HG03342 (cell line): ENCODE results near the gene BRD7.

Source experiments
- ATAC-seq: cut with Tn5 transposase; IDR thresholded peaks from one replicate; pipeline ENCODE4 v1.9.1; 2021; ENCODE audit warnings: mild to moderate bottlenecking, moderate library complexity; ENCODE audit not compliant: unreplicated experiment

BRD7 gene

DNA sequence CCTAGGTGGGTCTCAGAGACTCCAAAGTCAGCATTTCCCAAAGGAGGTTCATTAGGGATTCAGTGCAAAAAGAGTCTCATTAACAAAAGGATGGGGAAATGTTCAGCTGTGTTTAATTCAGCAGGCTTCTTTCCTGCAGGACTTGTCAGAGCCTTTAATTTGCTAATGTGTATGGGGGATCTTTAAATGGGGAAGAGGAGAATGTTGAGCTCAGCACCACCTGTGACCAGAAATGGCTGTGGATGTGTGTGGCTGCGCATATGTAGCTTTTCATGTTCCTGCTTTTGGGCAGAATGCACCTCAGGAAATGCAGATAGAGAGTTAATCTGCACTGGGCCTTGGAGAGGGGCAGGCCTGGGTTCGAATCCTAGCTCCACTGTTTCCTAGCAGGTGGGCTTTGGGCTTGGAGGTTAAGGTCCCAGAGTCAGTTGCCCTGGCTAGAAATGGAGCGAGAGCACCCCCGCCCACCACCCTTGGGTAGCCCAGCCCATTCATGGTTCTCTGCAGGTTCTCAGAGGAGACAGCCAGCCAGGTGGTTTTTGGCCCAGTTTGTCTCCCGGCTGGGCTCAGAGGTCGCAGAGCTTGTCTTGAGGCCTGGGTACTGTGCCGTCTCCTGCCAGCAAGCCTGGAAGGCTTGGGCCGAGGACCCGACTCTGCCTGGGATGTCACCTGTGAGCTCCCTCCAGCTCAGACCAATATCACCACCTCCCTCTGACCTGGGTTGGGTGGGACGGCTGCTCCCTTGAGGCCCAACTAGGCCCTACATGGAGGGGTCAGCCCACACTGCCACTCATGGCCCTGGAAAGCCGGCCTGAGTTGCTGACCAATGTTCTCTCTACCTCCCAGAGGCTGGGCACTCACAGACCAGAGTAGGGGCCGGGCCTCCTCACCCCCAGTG is 93.1 kb downstream of the BRD7 start:
- ATAC-seq, result no peak

DNA sequence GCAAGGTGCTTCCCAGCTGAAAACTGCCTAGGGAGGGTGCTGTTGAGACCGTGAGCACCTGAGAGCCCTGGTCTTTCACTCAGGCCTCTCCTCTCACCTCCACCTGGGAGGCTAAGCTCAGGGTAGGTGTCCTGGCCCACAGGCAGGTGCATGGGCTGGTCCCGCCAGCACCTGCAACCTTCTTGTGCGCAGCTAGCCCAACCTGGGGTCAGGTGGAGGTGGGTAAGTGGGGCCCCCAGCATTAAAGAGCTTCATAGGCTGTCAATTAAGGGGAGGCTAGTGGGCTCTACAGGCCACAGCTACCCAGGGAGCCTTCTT is 93.7 kb downstream of the BRD7 start:
- no peak for ATAC-seq

DNA sequence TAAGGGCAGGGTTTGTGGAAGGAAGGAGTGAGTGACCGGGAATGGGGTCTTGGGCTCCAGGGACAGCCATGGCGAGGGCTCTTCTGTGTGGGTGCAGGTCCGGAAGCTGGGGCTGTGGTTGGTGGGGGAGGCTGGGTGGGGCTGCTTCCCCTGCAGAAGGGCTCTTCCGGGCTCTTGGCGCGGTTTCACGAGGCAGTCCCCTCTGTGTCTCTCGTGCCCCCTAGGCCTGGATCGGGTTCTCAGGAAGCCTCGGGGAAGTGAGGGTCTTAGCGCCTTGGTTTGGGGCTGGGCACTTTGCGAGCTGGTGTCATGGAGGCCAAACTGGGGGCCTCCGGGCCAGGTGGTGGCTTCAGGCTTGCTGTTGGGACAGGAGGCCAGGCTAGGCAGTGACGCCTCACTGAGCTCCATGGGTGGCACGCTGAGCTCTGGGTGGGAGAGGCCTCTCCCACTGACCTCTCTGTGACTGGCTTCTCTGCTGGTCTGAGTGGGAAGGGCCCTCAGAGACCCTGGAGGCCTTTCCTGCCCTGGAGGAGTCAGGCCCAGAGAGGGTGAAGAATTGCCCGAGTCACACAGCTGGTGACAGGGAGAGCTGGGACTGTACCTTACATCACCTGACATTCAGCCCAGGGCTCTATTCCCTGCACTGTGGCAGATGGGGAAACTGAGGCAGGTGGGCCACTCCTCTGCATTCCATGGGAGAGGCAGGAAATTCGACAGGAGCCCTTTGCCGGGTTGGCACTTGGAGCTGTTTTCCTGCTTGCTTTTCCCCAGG is 94.3 kb downstream of the BRD7 start:
- ATAC-seq, result peak; percentile 38

DNA sequence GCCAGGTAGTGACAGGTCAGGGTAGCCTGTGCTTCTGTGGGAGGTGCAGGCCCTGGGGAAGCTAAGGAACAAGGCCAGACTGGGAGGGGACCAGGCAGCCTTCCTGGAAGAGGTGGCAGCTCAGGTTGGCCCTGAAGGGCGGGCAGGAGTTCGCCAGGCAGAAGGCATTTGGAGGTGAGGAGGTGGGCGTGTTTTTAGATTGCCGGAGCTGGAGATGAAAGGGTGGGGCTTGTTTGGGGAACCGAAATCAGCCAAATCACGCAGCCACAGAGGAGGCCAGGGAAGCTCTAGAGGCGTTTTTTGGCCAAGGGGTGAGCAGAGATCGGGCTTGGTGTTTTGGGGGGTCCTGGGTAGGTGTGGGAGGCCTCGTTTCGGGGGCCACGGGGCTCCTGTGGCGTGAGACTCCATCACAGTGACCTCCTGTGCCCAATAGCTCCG is 94.9 kb downstream of the BRD7 start:
- peak; percentile 72 for ATAC-seq

DNA sequence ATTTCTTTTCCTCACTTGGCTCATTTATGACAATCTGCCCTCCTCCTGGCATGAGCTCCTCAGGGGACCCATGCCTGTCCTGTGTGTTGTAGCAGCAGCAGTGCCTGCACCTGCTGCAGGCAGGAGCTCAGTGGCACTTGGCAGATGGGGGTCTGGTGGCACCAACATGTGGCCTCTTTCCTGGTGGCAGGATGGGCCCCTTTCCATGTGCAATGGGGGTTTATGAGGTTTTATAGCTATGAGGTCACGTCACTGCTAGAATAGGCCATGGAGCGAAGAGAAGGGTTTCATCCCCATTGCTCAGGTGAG is 95.5 kb downstream of the BRD7 start:
- no peak for ATAC-seq

DNA sequence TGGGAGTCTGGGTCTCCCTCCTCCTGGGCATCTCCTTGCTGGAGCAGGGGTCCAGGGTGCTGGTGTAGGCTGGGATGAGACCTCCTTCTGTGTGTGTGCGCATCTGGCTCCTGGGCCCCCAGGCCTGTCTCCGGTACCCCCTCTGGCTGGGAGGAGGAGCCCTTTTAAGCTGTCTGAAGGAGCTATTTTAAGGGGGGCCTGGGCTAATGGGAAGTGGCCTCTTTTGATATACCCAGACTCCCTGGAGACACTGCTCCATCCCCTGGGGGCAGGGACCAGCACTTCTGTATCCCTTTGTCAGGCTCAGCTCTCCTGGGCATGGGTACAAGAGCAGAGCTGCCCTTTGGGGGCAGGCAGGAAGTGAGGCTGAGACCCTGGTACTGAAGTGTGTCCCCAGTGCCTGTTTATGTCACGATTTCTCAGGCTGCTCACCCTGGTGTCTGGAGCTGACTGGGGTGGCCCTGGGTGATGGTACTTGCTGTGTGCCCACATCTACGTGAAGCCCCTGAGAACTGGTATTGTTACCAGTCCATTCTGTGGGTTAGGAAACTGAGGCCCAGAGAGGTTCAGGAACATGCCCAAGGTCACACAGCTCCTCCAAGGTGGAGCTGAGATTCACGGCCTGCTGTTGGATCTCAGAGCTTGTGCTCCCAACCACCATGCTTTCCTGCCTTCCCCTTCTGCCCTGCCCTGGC is 96.0 kb downstream of the BRD7 start:
- ATAC-seq, result no peak

DNA sequence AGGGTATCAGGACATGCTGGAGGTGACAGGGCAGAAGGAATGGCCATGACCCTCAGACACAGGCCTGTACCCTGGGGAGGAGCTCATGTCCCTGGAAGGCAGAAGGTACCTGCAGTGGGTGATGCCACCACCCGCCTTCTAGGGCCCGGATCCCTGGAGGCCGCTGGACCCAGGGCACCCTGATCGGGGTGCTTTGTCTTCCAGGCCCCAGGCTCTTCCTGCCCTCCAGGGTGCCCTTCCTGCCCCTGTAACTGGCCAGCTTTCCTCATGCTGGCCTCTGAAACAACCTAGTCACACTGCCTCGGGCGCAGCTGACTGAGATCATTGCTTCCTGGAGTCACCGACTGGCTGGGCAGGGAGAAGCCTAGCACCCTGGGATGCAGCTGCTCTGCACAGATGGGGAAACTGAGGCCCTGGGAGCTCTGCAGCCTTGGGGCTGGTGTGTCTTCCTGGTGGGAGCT is 96.6 kb downstream of the BRD7 start:
- no peak for ATAC-seq

DNA sequence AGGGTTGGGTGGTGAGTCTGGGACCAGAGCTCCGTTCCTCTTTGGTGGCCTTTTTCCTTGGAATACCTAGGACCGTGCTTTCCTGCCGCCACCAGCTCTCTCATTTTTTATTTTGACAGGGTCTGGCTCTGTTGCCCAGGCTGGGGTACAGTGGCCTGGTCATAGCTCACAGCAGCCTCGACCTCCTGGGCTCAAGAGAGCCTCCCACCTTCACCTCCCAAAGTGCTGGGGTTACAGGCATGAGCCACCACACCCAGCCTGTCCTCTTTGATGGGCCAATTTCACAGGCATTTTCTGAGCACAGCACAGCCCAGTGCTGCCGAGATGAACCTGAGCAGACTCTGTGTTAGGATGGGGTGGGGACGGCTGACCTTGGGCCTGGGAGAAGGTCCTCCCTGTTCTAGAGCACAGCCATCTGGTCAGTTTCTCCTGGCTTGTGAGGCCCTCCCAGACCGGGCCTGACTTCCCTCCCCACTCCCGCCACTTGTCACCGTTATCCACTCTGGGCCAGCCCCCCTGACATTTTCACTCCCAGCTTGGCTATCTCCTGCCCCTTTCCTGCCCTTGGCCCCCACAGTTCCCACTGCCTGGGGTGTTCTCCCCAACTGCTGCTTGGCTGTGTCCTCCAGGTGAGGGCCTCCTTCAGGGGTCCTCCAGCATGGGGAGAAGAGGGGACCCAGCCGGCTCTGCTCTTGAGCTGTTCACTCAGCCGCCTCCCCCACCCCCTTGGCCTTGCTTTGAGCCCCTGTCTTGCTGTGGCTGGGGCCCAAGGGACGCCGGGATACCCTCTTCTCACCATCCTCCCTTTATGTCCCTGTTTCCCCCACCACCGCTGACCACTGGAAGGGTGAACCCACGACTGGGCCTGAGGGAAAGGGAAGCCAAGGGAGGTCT is 97.4 kb downstream of the BRD7 start:
- ATAC-seq, result no peak

DNA sequence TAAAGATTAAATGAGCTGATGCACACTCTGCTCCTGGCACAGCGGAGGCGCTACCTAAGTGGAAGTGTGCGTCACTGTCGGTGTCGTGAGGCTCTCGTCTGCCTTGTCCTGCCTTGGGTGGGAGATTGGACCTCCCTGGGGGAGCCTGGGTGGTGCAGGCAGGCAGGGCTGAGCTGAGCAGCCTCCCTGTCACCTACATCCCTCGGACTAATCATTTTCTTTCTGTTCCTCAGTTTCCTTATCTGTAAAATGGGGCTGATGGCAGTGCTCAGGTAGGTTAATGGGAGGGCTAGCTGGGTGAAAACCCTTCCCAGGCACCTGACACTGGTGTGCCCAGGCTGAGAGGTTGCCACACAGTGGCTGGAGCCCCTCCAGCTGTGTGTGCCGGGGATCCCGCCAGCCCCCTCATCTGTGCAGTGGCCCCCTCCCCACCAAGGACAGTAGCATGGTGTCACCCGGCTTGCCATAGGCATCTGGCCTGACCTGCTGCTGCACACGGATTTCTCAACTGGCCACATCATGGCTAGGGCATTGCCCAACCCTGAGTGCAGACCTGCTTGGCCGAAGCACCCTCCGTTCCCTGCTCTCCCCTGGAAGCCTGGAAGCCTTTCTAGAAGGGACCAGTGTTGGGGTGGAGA is 98.2 kb downstream of the BRD7 start:
- no peak for ATAC-seq

DNA sequence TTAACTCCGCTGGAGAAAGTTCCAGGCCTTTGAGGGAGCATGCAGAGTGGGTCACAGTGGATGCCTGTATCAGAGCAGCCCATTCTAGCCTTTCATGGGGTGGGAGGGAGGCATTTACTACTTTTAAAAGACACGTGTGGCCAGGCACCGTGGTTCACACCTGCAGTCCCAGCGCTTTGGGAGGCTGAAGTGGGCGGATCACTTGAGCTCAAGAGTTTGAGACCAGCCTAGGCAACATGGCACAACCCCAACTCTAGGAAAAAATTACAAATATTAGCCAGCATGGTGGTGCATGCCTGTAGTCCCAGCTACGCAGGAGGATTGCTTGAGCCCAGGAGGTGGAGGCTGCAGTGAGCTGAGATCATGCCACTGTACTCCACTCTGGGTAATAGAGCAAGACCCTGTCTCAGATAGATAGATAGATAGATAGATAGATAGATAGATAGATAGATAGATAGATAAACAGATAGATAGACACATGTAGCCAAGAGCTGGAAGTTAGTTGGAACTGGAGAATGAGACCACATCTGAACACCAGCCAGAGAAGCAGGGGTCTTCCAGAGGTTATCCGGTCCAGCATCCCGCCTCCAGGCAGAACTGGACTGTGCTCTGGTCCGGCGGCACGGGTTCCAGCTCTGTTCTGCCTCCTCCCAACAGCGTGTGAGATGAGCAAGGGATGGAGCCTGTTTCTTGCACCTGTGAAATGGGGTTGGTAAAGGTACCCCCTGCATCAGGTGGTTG is 98.8 kb downstream of the BRD7 start:
- ATAC-seq, result no peak

DNA sequence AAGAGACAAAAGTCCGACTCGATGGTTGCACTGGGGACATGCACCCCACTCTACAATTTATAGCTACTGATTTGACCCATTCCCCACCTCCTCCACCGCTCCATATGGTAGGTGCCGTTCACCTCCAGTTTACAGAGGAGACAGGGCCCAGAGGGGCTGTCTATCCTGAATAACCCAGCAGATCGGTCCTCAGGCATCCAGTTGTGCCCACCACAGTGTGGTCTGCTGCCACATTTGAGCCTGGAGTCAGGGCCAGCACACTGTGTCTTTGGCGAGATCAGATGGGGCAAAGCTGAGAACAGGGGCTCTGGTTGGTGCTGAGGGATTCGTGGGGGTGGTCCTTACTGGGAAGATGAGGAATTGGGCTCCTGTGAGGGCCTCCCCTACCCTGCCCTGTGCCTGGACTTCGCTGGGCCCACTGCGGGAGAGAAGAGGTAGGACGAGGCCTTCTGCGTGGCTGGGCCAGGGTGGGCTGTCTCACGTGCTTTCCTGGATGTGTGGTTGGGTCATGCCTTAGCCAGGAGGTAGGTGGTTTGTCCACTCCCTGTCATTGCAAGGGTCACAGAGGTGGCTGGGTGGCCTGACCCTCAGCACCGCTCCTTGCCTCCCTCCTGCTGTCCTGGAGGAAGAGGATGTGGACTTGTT is 99.6 kb downstream of the BRD7 start:
- no peak for ATAC-seq

DNA sequence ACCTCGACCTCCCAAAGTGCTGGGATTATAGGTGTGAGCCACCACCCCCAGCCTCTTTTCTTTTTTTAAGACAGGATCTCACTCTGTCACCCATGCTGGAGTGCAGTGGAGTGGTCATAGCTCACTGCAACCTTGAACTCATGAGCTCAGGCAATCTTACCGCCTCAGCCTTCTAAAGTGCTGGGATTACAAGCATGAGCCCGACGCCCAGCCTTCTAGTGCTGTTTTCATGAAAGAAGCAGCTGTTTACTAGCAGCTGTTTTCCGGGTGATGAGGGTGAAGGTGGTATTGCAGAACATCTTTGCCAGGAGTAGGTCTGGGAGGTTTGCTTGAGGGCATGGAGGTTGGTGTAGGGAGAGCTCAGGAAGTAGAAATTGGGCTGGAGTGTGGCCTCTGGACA is 100.4 kb downstream of the BRD7 start:
- no peak for ATAC-seq

DNA sequence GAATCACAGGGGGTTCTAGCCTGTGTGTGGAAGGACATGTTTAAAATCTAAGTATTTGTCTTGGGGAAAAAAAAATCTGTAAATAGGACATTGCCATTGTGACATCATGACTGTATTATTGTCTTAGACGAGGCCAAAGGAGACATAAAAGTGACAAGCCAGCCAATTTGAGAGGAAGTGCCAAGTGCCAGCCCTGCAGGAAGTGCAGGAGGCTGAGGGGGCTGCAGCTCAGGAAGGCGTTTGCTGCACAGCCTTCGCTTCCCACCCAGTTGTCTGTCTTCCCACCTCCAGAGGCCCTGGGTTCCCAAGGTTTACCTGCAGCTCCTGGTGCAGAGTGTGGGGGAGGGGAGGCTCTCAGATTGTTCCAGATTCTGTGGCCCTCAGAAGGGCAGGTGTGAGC is 101.1 kb downstream of the BRD7 start:
- no peak for ATAC-seq

DNA sequence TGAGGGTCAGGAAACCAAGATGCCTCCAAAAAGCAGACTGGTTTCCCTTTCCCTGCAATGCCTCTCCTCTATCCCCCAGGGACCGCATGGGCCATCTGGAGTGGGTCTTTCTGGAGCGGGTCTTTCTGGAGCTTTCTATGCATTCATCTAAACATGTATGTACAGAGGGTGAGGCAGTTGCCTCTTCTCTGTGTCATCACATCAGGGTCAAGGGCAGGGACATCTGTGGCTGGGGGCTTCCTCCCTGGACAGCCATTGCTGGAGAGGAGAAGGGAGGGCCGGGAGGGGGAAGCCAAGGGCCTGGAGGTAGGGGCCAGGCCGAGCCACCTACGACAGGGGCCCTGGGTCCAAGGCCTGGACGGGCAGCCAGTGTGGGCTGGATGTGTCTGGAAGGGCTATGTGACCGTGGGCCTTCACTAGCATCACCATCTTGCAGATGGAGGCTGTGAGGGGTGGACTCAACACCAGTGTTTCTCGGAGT is 101.6 kb downstream of the BRD7 start:
- ATAC-seq, result no peak

DNA sequence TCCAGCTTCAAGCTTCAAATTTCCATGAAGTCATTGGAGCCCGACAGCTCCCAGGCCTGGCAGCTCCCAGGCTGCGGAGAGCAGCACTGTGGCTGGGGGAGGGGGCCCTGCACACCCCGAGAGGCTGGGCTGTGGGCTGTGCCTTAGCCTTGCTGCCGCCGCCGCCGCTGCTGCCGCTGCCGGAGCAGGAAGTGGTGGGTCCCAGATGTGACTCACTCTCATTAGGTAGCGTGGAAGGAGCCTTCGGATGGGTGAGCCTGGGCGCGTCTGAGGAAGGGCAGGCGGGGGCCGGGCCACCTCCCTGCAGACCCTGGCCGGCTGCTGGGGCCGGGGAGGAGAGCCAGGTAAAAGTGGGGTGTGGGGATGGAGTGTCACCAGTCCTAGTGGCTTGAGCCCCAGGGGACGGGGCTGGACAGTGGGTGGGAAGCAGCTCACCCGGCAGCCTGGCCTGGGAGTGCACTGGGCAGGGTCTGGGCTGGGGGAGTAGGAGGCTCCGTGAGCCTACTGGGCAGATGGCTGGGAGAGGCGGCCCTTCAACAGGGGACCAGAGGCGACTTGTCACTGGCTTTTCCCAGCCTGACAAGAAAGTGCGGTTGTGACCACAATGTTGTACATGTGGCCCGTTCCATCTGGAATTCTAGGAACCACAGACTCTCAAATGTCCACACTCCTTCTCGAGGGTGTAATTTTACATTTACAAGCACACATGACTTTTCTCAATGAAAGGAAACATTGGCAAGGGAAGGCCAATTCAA is 102.3 kb downstream of the BRD7 start, which contains the start of gene ADCY7:
ADCY7 (plus strand) TSS at position 215 of the 755 bp plus-strand sequence. CDS start 21,629 bp downstream, outside the sequence.
- ATAC-seq, result peak; percentile 86
